Measurements from ENCODE around the gene CLRN2. TPM values are rescaled to one million over a fixed set of nuclear protein-coding genes. Genes with fewer than 3 reads are reported as not detected.

CLRN2 gene
- total RNA-seq, 3 donors from 2014 or later (not counting 1 experiment from before 2014, with no cell fraction given), result not detected

GRCh38 chr4:17544205-17544604, 29.2 kb downstream of the CLRN2 start:
- no peak overlapping the region for H3K27ac ChIP-seq (ENCODE audit: low read length)
- 64% methylated on average over 5 of the region's 6 CpGs for WGBS (ENCODE audit: insufficient coverage)
- ATAC-seq, result no peak
- no peak overlapping the region for H3K4me3 ChIP-seq (ENCODE audit: low read length)
- no peaks in the 10 kb centered on the region for H3K9me3 ChIP-seq (ENCODE audit: control insufficient read depth, insufficient read depth, low read length)
- no peaks in the 10 kb centered on the region for H3K36me3 ChIP-seq (ENCODE audit: control insufficient read depth, insufficient read depth, low read length)
- no peaks in the 10 kb centered on the region for H3K9me3 Mint-ChIP-seq
- no peak overlapping the region for H3K27ac Mint-ChIP-seq
- intact Hi-C loops (cut with micrococcal nuclease), result no loop called here
- no peaks in the 10 kb centered on the region for H3K36me3 Mint-ChIP-seq
- H3K4me1 ChIP-seq (ENCODE audit: control insufficient read depth, insufficient read depth, low read length), result no peaks in the 10 kb centered on the region
- no peak for TF ChIP-seq CTCF (IDR thresholded peaks at IDR 0.05)
- peaks cover 18 to 37% of the 10 kb centered on the region in 2 donors for H3K27me3 Mint-ChIP-seq (ENCODE audit: low read depth in 2 of 2)
- DNase-seq, result no peak
- H3K4me3 Mint-ChIP-seq, result no peak overlapping the region
- no peaks in the 10 kb centered on the region for H3K27me3 ChIP-seq (ENCODE audit: control insufficient read depth, insufficient read depth, low read length)
- H3K4me1 Mint-ChIP-seq, result peaks cover 1 to 3% of the 10 kb centered on the region in 2 donors

GRCh38 chr4:17544831-17545234, 29.9 kb downstream of the CLRN2 start:
- Mint-ChIP-seq H3K9me3 (no peaks in the 10 kb centered on the region), H3K27me3 (ENCODE audit: low read depth in 2 of 2) (peaks cover 18 to 36% of the 10 kb centered on the region in 2 donors), H3K4me1 (peaks cover 6 to 7% of the 10 kb centered on the region in 2 donors), H3K27ac (no peak overlapping the region), H3K36me3 (no peaks in the 10 kb centered on the region), H3K4me3 (no peak overlapping the region)
- no peaks in the 10 kb centered on the region for H3K36me3 ChIP-seq (ENCODE audit: control insufficient read depth, insufficient read depth, low read length)
- ATAC-seq (no peak), DNase-seq (no peak)
- no peak overlapping the region for H3K4me3 ChIP-seq (ENCODE audit: low read length)
- no peaks in the 10 kb centered on the region for H3K4me1 ChIP-seq (ENCODE audit: control insufficient read depth, insufficient read depth, low read length)
- no peak overlapping the region for H3K27ac ChIP-seq (ENCODE audit: low read length)
- WGBS (ENCODE audit: insufficient coverage), result 61% methylated on average over 3 of the region's 3 CpGs
- H3K27me3 ChIP-seq (ENCODE audit: control insufficient read depth, insufficient read depth, low read length), result no peaks in the 10 kb centered on the region
- intact Hi-C loops (cut with micrococcal nuclease), result no loop called here
- no peak for TF ChIP-seq CTCF (IDR thresholded peaks at IDR 0.05)
- H3K9me3 ChIP-seq (ENCODE audit: control insufficient read depth, insufficient read depth, low read length), result no peaks in the 10 kb centered on the region

GRCh38 chr4:17545374-17546140, 30.6 kb downstream of the CLRN2 start:
- Histone ChIP-seq H3K27ac (ENCODE audit: low read length) (no peak overlapping the region), H3K27me3 (ENCODE audit: control insufficient read depth, insufficient read depth, low read length) (no peaks in the 10 kb centered on the region), H3K9me3 (ENCODE audit: control insufficient read depth, insufficient read depth, low read length) (no peaks in the 10 kb centered on the region), H3K4me3 (ENCODE audit: low read length) (no peak overlapping the region), H3K36me3 (ENCODE audit: control insufficient read depth, insufficient read depth, low read length) (no peaks in the 10 kb centered on the region), H3K4me1 (ENCODE audit: control insufficient read depth, insufficient read depth, low read length) (no peaks in the 10 kb centered on the region)
- no peak for ATAC-seq
- TF ChIP-seq CTCF (IDR thresholded peaks at IDR 0.05), result no peak
- intact Hi-C loops (cut with micrococcal nuclease), result no loop called here
- 82% methylated on average over 10 of the region's 11 CpGs for WGBS (ENCODE audit: insufficient coverage)
- no peak overlapping the region for H3K27ac Mint-ChIP-seq
- no peak overlapping the region for H3K4me3 Mint-ChIP-seq
- DNase-seq, result no peak
- H3K9me3 Mint-ChIP-seq, result no peaks in the 10 kb centered on the region
- H3K27me3 Mint-ChIP-seq (ENCODE audit: low read depth in 2 of 2), result peaks cover 16 to 34% of the 10 kb centered on the region in 2 donors
- no peaks in the 10 kb centered on the region for H3K36me3 Mint-ChIP-seq
- H3K4me1 Mint-ChIP-seq, result peaks cover 6 to 7% of the 10 kb centered on the region in 2 donors

- peaks cover 6 to 7% of the 10 kb centered on the region in 2 donors for H3K4me1 Mint-ChIP-seq
- no peaks in the 10 kb centered on the region for H3K9me3 Mint-ChIP-seq
- H3K27me3 ChIP-seq (ENCODE audit: control insufficient read depth, insufficient read depth, low read length), result no peaks in the 10 kb centered on the region
- ATAC-seq, result no peak
- no peak overlapping the region for H3K27ac Mint-ChIP-seq
- H3K9me3 ChIP-seq (ENCODE audit: control insufficient read depth, insufficient read depth, low read length), result no peaks in the 10 kb centered on the region
- intact Hi-C loops (cut with micrococcal nuclease), result no loop called here
- 89% methylated on average over 10 of the region's 10 CpGs for WGBS (ENCODE audit: insufficient coverage)
- DNase-seq, result no peak
- no peak overlapping the region for H3K4me3 ChIP-seq (ENCODE audit: low read length)
- H3K36me3 Mint-ChIP-seq, result no peaks in the 10 kb centered on the region
- H3K27me3 Mint-ChIP-seq (ENCODE audit: low read depth in 2 of 2), result peaks cover 16 to 36% of the 10 kb centered on the region in 2 donors
- H3K4me1 ChIP-seq (ENCODE audit: control insufficient read depth, insufficient read depth, low read length), result no peaks in the 10 kb centered on the region
- H3K4me3 Mint-ChIP-seq, result no peak overlapping the region
- no peak for TF ChIP-seq CTCF (IDR thresholded peaks at IDR 0.05)
- H3K27ac ChIP-seq (ENCODE audit: low read length), result no peak overlapping the region
- no peaks in the 10 kb centered on the region for H3K36me3 ChIP-seq (ENCODE audit: control insufficient read depth, insufficient read depth, low read length)
Observed at GRCh38 chr4:17546222-17546621, 31.3 kb downstream of the CLRN2 start.
